Measurements from ENCODE around the gene VEZF1. TPM values are rescaled to one million over a fixed set of nuclear protein-coding genes. Genes with fewer than 3 reads are reported as not detected.
A peak's percentile ranks its signal among the peaks of the same experiment; 100 is the strongest.

VEZF1 gene
- total RNA-seq, 2 donors from 2014 or later = 50.3 to 59.3 TPM

GRCh38 chr17:57968456-57968855 is 19.6 kb downstream of the VEZF1 start:
- Mint-ChIP-seq H3K4me3 (no peak overlapping the region), H3K27ac (no peak overlapping the region), H3K9me3 (no peaks in the 10 kb centered on the region), H3K36me3 (ENCODE audit: low read depth) (peaks cover 6% of the 10 kb centered on the region), H3K4me1 (peaks cover 23% of the 10 kb centered on the region), H3K27me3 (ENCODE audit: insufficient read depth) (peaks cover 3% of the 10 kb centered on the region)
- no peaks in the 10 kb centered on the region for H3K27me3 ChIP-seq (ENCODE audit: control insufficient read depth, insufficient read depth, low read length, poor library complexity, severe bottlenecking)
- no peaks in the 10 kb centered on the region for H3K4me1 ChIP-seq (ENCODE audit: control insufficient read depth, insufficient read depth, low read length)
- no peak overlapping the region for H3K9ac ChIP-seq (ENCODE audit: extremely low read depth, low read length, poor library complexity, severe bottlenecking)
- no peak overlapping the region for H3K4me3 ChIP-seq (ENCODE audit: low read length)
- H3K36me3 ChIP-seq (ENCODE audit: control insufficient read depth, insufficient read depth, low read length) = peaks cover 8% of the 10 kb centered on the region
- WGBS, 2 experiments (ENCODE audit: insufficient coverage in 1 of 2, insufficient read length in 1 of 2) = 78 to 80% methylated on average over 1 of the region's 1 CpG
- TF ChIP-seq CTCF (conservative IDR thresholded peaks at IDR 0.05) = no peak
- no peak overlapping the region for H3K27ac ChIP-seq (ENCODE audit: low read depth, low read length)
- DNase-seq = peak; percentile 43
- H3K9me3 ChIP-seq (ENCODE audit: control insufficient read depth, low read length) = no peaks in the 10 kb centered on the region

GRCh38 chr17:57966875-57967274 is 21.2 kb downstream of the VEZF1 start:
- Histone ChIP-seq H3K36me3 (ENCODE audit: control insufficient read depth, insufficient read depth, low read length) (no peaks in the 10 kb centered on the region), H3K4me3 (ENCODE audit: low read length) (no peak overlapping the region), H3K27me3 (ENCODE audit: control insufficient read depth, insufficient read depth, low read length, poor library complexity, severe bottlenecking) (no peaks in the 10 kb centered on the region), H3K9me3 (ENCODE audit: control insufficient read depth, low read length) (no peaks in the 10 kb centered on the region), H3K27ac (ENCODE audit: low read depth, low read length) (no peak overlapping the region), H3K4me1 (ENCODE audit: control insufficient read depth, insufficient read depth, low read length) (no peaks in the 10 kb centered on the region), H3K9ac (ENCODE audit: extremely low read depth, low read length, poor library complexity, severe bottlenecking) (no peak overlapping the region)
- TF ChIP-seq CTCF (conservative IDR thresholded peaks at IDR 0.05) = no peak
- 83 to 91% methylated on average over 5 of the region's 5 CpGs for WGBS, 2 experiments (ENCODE audit: insufficient coverage in 1 of 2, insufficient read length in 1 of 2)
- peak; percentile 44 for DNase-seq
- no peaks in the 10 kb centered on the region for H3K36me3 Mint-ChIP-seq (ENCODE audit: low read depth)
- H3K4me1 Mint-ChIP-seq = peaks cover 21% of the 10 kb centered on the region
- no peaks in the 10 kb centered on the region for H3K9me3 Mint-ChIP-seq
- no peak overlapping the region for H3K4me3 Mint-ChIP-seq
- H3K27me3 Mint-ChIP-seq (ENCODE audit: insufficient read depth) = peaks cover 13% of the 10 kb centered on the region
- H3K27ac Mint-ChIP-seq = no peak overlapping the region

GRCh38 chr17:57966246-57966645 is 21.8 kb downstream of the VEZF1 start:
- Histone ChIP-seq H3K27me3 (ENCODE audit: control insufficient read depth, insufficient read depth, low read length, poor library complexity, severe bottlenecking) (no peaks in the 10 kb centered on the region), H3K9me3 (ENCODE audit: control insufficient read depth, low read length) (no peaks in the 10 kb centered on the region), H3K36me3 (ENCODE audit: control insufficient read depth, insufficient read depth, low read length) (no peaks in the 10 kb centered on the region), H3K27ac (ENCODE audit: low read depth, low read length) (no peak overlapping the region), H3K4me1 (ENCODE audit: control insufficient read depth, insufficient read depth, low read length) (no peaks in the 10 kb centered on the region), H3K9ac (ENCODE audit: extremely low read depth, low read length, poor library complexity, severe bottlenecking) (no peak overlapping the region), H3K4me3 (ENCODE audit: low read length) (no peak overlapping the region)
- 91 to 94% methylated on average over 5 of the region's 5 CpGs for WGBS, 2 experiments (ENCODE audit: insufficient coverage in 1 of 2, insufficient read length in 1 of 2)
- no peak overlapping the region for H3K4me3 Mint-ChIP-seq
- H3K27ac Mint-ChIP-seq = no peak overlapping the region
- H3K27me3 Mint-ChIP-seq (ENCODE audit: insufficient read depth) = peaks cover 13% of the 10 kb centered on the region
- DNase-seq = no peak
- H3K4me1 Mint-ChIP-seq = peaks cover 14% of the 10 kb centered on the region
- no peak for TF ChIP-seq CTCF (conservative IDR thresholded peaks at IDR 0.05)
- no peaks in the 10 kb centered on the region for H3K9me3 Mint-ChIP-seq
- no peaks in the 10 kb centered on the region for H3K36me3 Mint-ChIP-seq (ENCODE audit: low read depth)

Measured in endodermal cell (in vitro differentiated cells).